Measurements from ENCODE around the gene UBE2G1.

Gene UBE2G1

DNA sequence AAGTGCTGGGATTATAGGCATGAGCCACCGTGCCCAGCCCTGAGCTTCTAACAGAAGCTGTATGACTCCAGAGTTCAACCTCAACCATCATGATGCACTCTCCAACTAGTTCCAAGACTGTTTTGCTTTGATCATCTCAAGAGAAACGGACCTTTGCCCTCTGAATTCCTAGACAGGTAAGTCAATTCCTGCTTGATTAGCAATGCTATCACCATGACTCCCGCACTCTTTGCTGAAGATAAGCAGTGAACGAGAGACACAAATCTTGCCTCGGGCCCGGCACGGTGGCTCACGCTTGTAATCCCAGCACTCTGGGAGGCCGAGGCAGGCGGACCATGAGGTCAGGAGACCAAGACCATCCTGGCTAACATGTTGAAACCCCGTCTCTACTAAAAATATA is 124.9 kb downstream of the UBE2G1 start:
- DNase-seq = no peak

GRCh38 chr17:4236456-4236855 is 130.0 kb downstream of the UBE2G1 start:
- DNase-seq = no peak

- DNase-seq = no peak
These were observed 130.8 kb downstream of the UBE2G1 start for GRCh38 chr17:4235372-4236279.

DNA sequence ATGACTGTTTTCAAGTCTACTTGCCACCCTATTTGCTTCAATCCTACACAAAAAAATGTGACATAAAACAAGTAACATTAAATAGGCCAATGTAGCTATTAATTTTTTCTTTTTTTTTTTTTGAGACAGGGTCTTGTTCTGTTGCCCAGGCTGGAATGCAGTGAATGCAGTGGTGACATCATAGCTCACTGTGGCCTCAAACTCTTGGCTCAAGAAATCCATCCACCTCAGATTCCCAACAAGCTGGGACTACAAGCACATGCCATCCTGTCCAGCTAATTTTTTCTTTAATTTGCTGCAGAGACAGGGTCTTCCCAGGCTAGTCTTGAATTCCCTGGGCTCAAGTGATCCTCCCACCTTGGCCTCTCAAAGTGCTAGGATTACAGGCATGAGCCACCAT is 132.1 kb downstream of the UBE2G1 start:
- no peak for DNase-seq

- DNase-seq = no peak
These were observed 132.7 kb downstream of the UBE2G1 start for GRCh38 chr17:4233668-4234258.

- DNase-seq = no peak
These were observed 134.2 kb downstream of the UBE2G1 start for GRCh38 chr17:4232168-4232813.

GRCh38 chr17:4229627-4230541 is 136.6 kb downstream of the UBE2G1 start:
- DNase-seq = no peak

DNA sequence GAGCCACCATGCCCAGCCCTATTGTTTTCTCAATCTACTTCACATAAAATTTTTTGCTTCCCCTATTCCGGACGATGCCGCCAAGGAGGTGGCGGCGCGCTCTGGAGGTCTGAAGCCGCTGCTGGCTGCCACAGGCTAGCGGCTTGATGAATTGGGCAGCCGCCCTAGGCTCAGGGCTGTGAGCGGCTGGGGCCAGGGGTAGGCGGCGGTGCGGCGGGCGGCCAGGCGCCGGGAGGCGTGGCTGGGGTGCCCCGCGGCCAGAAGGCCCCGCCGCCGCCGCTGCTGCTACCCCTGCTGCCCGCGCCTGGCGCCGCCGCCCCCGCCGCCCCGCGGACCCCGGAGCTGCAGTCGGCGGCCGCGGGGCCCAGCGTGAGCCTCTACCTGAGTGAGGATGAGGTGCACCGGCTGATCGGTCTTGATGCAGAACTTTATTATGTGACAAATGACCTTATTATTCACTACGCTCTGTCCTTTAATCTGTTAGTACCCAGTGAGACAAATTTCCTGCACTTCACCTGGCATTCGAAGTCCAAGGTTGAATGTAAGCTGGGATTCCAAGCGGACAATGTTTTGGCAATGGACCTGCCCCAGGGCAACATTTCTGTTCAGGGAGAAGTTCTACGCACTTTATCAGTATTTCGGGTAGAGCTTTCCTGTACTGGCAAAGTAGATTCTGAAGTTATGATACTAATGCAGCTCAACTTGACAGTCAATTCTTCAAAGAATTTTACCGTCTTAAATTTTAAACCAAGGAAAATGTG is 144.4 kb downstream of the UBE2G1 start:
- DNase-seq = no peak

DNA sequence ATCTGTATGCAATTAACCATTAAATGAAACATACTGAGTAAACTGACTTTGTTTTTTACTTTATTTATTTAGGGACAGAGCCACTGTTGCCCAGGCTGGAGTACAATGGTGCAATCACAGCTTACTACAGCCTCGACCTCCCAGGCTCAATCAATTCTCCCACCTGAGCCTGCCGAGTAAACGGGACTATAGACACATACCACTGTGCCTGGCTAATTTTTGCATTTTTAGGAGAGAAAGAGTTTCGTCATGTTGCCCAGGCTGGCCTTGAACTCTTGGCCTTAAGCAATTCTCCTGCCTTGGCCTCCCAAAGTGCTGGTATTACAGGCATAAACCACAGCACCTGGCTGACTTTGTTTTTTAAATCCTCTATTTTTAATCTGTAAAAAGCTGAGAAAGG is 145.3 kb downstream of the UBE2G1 start:
- no peak for DNase-seq

DNA sequence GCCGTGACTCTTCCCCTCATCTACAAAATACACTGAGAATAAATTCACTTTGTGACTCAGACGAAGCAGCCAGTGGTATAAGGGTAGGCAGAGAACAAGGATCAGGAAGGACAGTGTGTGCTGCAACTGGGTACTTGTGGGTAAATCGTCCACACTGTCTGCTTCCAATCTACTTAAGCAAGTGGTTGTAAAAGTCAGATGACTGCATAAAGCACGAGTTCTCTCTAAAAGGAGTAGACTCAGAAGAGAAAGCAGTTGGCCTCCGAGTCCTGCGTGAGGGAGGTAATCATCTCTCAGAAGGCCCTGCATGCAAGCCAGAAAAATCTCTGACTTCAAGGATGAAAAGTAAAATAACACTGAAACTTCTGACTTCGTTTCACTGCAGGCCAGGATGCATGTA is 145.8 kb downstream of the UBE2G1 start:
- DNase-seq = no peak

All from activated naive CD4-positive, alpha-beta T cell (primary cell).